ENCODE data around the gene SUPT3H. TPM values are rescaled to one million over a fixed set of nuclear protein-coding genes. Genes with fewer than 3 reads are reported as not detected.

The SUPT3H gene
- total and polyA plus RNA-seq, 2 of the 13 experiments (the other 11 are each of a cell fraction or from before 2014, with no cell fraction given): 11.9 to 36.1 TPM

DNA sequence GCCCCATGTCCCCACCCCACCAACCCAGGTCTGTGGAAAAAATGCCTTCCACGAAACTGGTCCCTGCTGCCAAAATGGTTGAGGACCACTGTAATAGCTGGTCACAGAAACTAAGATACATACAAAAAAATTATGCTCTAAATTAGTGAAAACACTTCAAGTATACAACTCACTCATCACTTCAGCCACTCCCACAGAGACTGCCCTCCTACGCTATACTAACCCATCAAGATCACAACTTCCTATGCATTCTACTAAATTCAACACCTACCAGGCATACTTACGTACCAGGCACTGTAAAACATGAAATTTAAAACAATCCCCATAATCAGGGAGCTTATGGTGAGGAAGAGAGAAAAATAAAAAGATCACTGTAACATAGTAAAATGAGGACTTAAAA, 26.7 kb downstream of the SUPT3H start:
- DNase-seq (ENCODE audit: low spot score): no peak
- Histone ChIP-seq H4K20me1 (ENCODE audit: insufficient read depth, low read length) (no peaks in the 10 kb centered on the region), H3K4me2 (ENCODE audit: low read depth, low read length) (no peak overlapping the region), H3K79me2 (ENCODE audit: insufficient read depth, low read length) (no peaks in the 10 kb centered on the region), H3K27ac (ENCODE audit: extremely low read length, insufficient read depth, low read length) (no peak overlapping the region), H3K9me3 (ENCODE audit: low read length) (no peaks in the 10 kb centered on the region), H3K4me1 (ENCODE audit: insufficient read depth, low read length) (no peaks in the 10 kb centered on the region), H3K4me3 (replicated peaks in 1 of 3; ENCODE audit: insufficient read depth in 1 of 3, low read depth in 2 of 3, low read length in 3 of 3) (no peak overlapping the region), H3K9ac (ENCODE audit: insufficient read depth, low read depth, low read length) (no peak overlapping the region), H2AFZ (ENCODE audit: low read length) (no peak overlapping the region), H3K36me3 (replicated peaks in 1 of 2; ENCODE audit: control insufficient read depth in 1 of 2, insufficient read depth in 2 of 2, low read length in 2 of 2) (peaks cover 2 to 3% of the 10 kb centered on the region in 2 experiments; a peak in 1 of 5 replicates), H3K27me3 (ENCODE audit: control insufficient read depth in 1 of 2, insufficient read depth in 2 of 2, low read length in 2 of 2) (no peaks in the 10 kb centered on the region)
- 97% methylated on average over 3 of the region's 3 CpGs for WGBS (ENCODE audit: low lambda C conversion rate)
- TF ChIP-seq FLYWCH1 (CRISPR knock-in tag; IDR thresholded peaks at IDR 0.05) (no peak), TMF1 (CRISPR knock-in tag; IDR thresholded peaks at IDR 0.05; ENCODE audit: low read depth) (no peak), ZNF160 (CRISPR knock-in tag; IDR thresholded peaks at IDR 0.05) (no peak), ELF4 (CRISPR knock-in tag; IDR thresholded peaks at IDR 0.05; ENCODE audit: borderline replicate concordance) (no peak), CHD4 (IDR thresholded peaks at IDR 0.05; ENCODE audit: borderline replicate concordance, low read length) (no peak), ZMAT3 (CRISPR knock-in tag; conservative IDR thresholded peaks at IDR 0.05) (no peak), ZMYM3 (CRISPR knock-in tag; IDR thresholded peaks at IDR 0.05) (no peak), ZFP37 (CRISPR knock-in tag; IDR thresholded peaks at IDR 0.05; ENCODE audit: borderline replicate concordance) (no peak), ZNF350 (CRISPR knock-in tag; IDR thresholded peaks at IDR 0.05; ENCODE audit: borderline replicate concordance, low read depth) (no peak), ZFP1 (CRISPR knock-in tag; IDR thresholded peaks at IDR 0.05) (no peak), RFXAP (CRISPR knock-in tag; IDR thresholded peaks at IDR 0.05; ENCODE audit: borderline replicate concordance) (no peak), ZMYM2 (CRISPR knock-in tag; IDR thresholded peaks at IDR 0.05) (no peak), YY1 (IDR thresholded peaks at IDR 0.05; ENCODE audit: insufficient read depth, insufficient replicate concordance, low read depth, low read length) (no peak), NR3C1 (CRISPR knock-in tag; IDR thresholded peaks at IDR 0.05) (no peak), ZNF33A (CRISPR knock-in tag; IDR thresholded peaks at IDR 0.05; ENCODE audit: borderline replicate concordance) (no peak), ZNF180 (CRISPR knock-in tag; IDR thresholded peaks at IDR 0.05; ENCODE audit: borderline replicate concordance, low read depth) (no peak), ZNF687 (CRISPR knock-in tag; IDR thresholded peaks at IDR 0.05) (no peak), ZNF883 (CRISPR knock-in tag; IDR thresholded peaks at IDR 0.05; ENCODE audit: not compliant biosample characterization) (no peak), ZFAT (CRISPR knock-in tag; conservative IDR thresholded peaks at IDR 0.05) (no peak)
- CTCF ChIA-PET (ENCODE audit: low intra/inter-chr PET ratio, low total read pairs): no interaction called here
- POLR2A ChIA-PET: interaction anchor here (1.2 kb wide), 1 partner anchor 27 kb away, joined by 4 read pairs; the partner anchor contains the start of gene SUPT3H
- in situ Hi-C loops (cut with HindIII; ENCODE audit: extremely low pct_ligation_motif_present, low pct_unique_long_range_greater_than_20kb): no loop called here
- BruUV-seq (replicated peaks): no TSS peak
- no peak for FAIRE-seq
- ATAC-seq: no peak
- intact Hi-C loops (cut with micrococcal nuclease; ENCODE audit: unreplicated experiment): loop anchor here (10.0 kb wide), 1 partner anchor 86 kb away; no protein-coding TSS in a partner anchor

All from HepG2 (cell line).